Bone marrow (tissue), 2 donors: ENCODE measurements around the gene FUT3.

Experiments used
- DNase-seq, 2 donors: peaks; one replicate each; lab custom pipeline; 2025; lab: John Stamatoyannopoulos, UW

The FUT3 gene

DNA sequence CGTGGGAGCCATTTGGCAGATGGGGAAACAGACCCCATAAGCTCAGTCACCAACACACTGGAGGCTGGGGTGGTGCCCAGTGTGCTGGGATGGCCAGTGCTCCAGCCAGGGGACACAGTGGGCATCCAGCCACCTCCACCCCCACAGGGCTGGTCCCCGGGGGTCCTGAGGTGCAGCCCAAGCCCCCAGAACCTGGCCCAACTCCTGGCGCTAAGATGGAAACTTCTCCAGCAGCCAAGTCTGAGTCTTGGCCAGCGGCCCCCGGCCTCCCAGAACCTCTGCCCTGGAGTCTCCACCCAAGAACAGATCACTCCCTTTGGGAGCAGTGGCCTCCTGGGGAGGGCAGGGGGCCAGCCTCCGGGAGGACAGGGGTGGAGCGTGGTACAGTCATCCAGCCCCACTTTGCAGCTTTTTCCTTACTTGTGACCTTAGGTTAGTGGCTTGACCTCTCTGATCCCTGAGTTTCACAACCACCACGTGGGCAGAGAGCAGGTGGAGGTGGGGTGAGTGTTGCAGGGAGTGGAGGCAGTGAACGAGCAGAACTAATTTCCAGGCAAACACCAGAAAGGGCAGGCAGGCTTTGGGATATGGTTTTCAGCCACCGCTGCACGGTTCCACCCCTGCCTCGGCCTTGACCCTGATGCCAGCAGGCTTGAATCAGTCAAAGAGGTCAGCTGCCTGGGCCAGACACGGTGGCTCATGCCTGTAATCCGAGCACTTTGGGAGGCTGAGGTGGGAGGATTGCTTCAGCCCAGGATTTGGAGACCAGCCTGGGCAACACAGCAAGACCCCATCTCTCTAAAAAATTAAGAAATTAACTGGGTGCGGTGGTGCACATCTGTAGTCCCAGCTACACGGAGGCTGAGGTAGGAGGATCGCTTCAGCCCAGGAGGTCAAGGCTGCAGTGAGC lies 50.6 kb downstream of the FUT3 start:
- DNase-seq, result no peak

- DNase-seq, result peak in 1 of 2 donors; percentile 16
Observed at GRCh38 chr19:5799247-5800241, 51.7 kb downstream of the FUT3 start.

- DNase-seq, result no peak
Observed at GRCh38 chr19:5798244-5798643, 53.0 kb downstream of the FUT3 start.

DNA sequence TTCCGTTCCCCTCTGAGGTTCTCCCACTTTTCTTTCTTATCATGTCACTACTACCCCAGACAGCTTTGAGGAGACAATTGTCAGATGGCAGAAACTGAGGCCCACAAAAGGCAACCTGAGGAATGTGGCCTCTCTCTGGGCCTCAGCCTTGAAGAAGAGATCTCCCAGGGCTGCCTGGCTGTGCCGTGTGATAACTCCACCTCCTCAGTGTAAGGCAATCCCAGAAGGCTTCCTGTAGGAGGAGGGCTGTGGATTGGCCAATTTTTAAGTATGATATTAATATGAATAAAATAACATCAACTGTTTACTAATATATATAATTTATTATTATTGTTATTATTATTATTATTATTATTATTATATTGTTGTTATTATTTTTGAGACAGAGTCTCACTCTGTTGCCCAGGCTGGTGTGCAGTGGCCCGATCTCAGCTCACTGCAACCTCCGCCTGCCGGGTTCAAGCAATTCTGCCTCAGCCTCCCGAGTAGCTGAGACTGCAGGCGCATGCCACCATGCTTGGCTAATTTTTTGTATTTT lies 55.8 kb downstream of the FUT3 start:
- no peak for DNase-seq

DNA sequence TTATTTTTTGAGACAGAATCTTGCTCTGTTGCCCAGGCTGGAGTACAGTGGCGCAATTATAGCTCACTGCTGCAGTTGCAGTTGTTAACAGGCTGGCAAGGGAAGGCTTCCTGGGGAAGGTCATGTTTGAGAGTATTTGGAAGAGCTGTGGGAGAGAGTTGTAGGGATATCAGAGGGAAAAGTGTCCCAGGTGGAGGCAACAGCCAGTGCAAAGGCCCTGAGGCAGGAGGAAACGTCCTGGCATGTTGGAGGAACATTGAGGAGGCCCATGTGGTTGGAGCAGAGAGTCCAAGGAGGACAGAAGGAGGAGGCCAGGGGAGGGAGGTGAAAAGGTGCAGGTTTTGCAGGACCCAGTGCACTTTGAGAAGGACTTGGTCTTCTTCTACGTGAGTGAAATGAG lies 58.1 kb downstream of the FUT3 start:
- DNase-seq, result no peak
